ENCODE results near the gene MACROD2.

- TF ChIP-seq, protein P1, sequence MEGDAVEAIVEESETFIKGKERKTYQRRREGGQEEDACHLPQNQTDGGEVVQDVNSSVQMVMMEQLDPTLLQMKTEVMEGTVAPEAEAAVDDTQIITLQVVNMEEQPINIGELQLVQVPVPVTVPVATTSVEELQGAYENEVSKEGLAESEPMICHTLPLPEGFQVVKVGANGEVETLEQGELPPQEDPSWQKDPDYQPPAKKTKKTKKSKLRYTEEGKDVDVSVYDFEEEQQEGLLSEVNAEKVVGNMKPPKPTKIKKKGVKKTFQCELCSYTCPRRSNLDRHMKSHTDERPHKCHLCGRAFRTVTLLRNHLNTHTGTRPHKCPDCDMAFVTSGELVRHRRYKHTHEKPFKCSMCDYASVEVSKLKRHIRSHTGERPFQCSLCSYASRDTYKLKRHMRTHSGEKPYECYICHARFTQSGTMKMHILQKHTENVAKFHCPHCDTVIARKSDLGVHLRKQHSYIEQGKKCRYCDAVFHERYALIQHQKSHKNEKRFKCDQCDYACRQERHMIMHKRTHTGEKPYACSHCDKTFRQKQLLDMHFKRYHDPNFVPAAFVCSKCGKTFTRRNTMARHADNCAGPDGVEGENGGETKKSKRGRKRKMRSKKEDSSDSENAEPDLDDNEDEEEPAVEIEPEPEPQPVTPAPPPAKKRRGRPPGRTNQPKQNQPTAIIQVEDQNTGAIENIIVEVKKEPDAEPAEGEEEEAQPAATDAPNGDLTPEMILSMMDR (IDR thresholded peaks at IDR 0.05) = no peak
- TF ChIP-seq POLR2A (IDR thresholded peaks at IDR 0.05) = no peak
These were observed 2055.1 kb downstream of the MACROD2 start for GRCh38 chr20:16050366-16050765.

All from uterus (tissue), 2 donors.